ENCODE data around the gene VDAC1.

VDAC1 gene

DNA sequence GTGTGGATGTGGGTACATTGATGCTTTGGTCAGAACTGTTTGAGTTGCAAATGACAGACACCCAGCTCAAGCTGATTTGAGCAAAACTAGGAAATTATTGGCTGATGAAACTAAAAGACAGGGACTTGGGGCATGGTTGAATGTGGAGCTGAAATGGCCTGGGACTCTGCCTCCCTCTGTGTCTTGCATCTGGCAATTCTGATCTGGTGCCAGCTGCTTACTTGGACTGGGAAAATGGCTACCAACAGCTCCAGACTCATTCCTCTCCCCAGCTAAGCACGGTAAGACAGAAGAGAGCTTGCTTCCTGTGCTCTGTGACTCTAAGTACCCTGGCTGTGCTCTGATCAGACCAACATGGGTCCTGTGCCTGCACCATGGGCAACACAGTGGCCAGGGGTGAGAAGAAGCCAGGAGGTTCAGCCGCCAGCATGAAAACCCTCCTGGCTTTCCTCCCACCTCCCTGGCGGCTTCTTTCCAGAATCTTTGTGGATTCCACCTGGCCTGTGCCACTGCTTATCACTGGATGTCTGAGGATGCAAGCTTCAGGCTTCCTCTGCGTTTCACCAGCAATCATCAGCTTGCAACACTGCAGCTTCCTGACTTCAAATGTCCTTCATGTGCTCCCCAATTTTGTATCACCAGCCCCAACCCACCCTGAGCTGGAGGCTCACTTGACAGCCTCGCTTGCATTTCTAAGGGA, 80.4 kb downstream of the VDAC1 start:
- TF ChIP-seq RAD21 (IDR thresholded peaks at IDR 0.05; ENCODE audit: low read depth), result no peak
- TF ChIP-seq NFIC (IDR thresholded peaks at IDR 0.05), result no peak
- no peak for TF ChIP-seq YY1 (IDR thresholded peaks at IDR 0.05; ENCODE audit: low read depth)
- no peak for TF ChIP-seq TEAD4 (IDR thresholded peaks at IDR 0.05)
- TF ChIP-seq, protein P1, sequence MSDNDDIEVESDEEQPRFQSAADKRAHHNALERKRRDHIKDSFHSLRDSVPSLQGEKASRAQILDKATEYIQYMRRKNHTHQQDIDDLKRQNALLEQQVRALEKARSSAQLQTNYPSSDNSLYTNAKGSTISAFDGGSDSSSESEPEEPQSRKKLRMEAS (IDR thresholded peaks at IDR 0.05), result no peak
- no peak for TF ChIP-seq TAF1 (IDR thresholded peaks at IDR 0.05; ENCODE audit: low read depth)
- TF ChIP-seq FOXM1 (IDR thresholded peaks at IDR 0.05; ENCODE audit: borderline replicate concordance, low read depth), result no peak
- no peak for TF ChIP-seq ZBTB7A (IDR thresholded peaks at IDR 0.05; ENCODE audit: low read depth)
- no peak for TF ChIP-seq EP300 (IDR thresholded peaks at IDR 0.05; ENCODE audit: borderline replicate concordance)
- no peak for TF ChIP-seq CREB1 (IDR thresholded peaks at IDR 0.05; ENCODE audit: low read depth)
- no peak for TF ChIP-seq REST (IDR thresholded peaks at IDR 0.05; ENCODE audit: low read depth)
- TF ChIP-seq CEBPB (IDR thresholded peaks at IDR 0.05), result no peak
- no peak for TF ChIP-seq EGR1 (IDR thresholded peaks at IDR 0.05)
- no peak for TF ChIP-seq TCF12 (IDR thresholded peaks at IDR 0.05; ENCODE audit: low read depth)
- TF ChIP-seq, protein P2, sequence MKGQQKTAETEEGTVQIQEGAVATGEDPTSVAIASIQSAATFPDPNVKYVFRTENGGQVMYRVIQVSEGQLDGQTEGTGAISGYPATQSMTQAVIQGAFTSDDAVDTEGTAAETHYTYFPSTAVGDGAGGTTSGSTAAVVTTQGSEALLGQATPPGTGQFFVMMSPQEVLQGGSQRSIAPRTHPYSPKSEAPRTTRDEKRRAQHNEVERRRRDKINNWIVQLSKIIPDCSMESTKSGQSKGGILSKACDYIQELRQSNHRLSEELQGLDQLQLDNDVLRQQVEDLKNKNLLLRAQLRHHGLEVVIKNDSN (IDR thresholded peaks at IDR 0.05), result no peak

- no peak for TF ChIP-seq NFIC (IDR thresholded peaks at IDR 0.05)
- no peak for TF ChIP-seq TCF12 (IDR thresholded peaks at IDR 0.05; ENCODE audit: low read depth)
- no peak for TF ChIP-seq TEAD4 (IDR thresholded peaks at IDR 0.05)
- TF ChIP-seq EP300 (IDR thresholded peaks at IDR 0.05; ENCODE audit: borderline replicate concordance), result no peak
- no peak for TF ChIP-seq CREB1 (IDR thresholded peaks at IDR 0.05; ENCODE audit: low read depth)
- no peak for TF ChIP-seq TAF1 (IDR thresholded peaks at IDR 0.05; ENCODE audit: low read depth)
- TF ChIP-seq YY1 (IDR thresholded peaks at IDR 0.05; ENCODE audit: low read depth), result no peak
- TF ChIP-seq EGR1 (IDR thresholded peaks at IDR 0.05), result no peak
- no peak for TF ChIP-seq RAD21 (IDR thresholded peaks at IDR 0.05; ENCODE audit: low read depth)
- TF ChIP-seq, protein P2 (IDR thresholded peaks at IDR 0.05), result no peak
- TF ChIP-seq REST (IDR thresholded peaks at IDR 0.05; ENCODE audit: low read depth), result no peak
- no peak for TF ChIP-seq CEBPB (IDR thresholded peaks at IDR 0.05)
These were observed 82.8 kb downstream of the VDAC1 start for GRCh38 chr5:133921979-133922378.
